NT2/D1 (cell line): ENCODE data around the gene CCDC78.

Experiments
- YY1 ChIP-seq: IDR thresholded peaks from 2 replicates; pipeline ENCODE4 v1.6.1; 2011; ENCODE audit not compliant: insufficient read length, insufficient read depth
- ZNF274 ChIP-seq: IDR thresholded peaks from 2 replicates; pipeline ENCODE4 v1.6.1; 2011; ENCODE audit warnings: mild to moderate bottlenecking, low read depth, low read length

DNA sequence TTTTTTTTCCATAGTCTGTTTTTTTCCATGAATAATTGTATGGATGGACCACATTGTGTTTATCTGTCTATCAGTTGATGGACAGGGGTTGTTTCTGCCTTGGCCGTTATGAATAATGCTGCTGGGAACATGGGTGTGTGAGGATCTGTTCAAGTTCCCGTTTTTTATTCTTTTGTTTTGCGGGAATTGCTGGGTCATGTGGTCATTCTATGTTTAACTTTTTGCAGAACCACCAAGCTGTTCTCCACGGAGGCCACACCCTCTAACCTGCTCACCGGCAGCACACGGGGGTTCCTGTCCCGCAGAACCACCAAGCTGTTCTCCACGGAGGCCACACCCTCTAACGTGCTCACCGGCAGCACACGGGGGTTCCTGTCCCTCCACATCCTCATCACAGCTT, 28.4 kb upstream of the CCDC78 start:
- no peak for TF ChIP-seq ZNF274
- TF ChIP-seq YY1, result no peak
